ENCODE measurements around the gene HELZ2.

Gene HELZ2

DNA sequence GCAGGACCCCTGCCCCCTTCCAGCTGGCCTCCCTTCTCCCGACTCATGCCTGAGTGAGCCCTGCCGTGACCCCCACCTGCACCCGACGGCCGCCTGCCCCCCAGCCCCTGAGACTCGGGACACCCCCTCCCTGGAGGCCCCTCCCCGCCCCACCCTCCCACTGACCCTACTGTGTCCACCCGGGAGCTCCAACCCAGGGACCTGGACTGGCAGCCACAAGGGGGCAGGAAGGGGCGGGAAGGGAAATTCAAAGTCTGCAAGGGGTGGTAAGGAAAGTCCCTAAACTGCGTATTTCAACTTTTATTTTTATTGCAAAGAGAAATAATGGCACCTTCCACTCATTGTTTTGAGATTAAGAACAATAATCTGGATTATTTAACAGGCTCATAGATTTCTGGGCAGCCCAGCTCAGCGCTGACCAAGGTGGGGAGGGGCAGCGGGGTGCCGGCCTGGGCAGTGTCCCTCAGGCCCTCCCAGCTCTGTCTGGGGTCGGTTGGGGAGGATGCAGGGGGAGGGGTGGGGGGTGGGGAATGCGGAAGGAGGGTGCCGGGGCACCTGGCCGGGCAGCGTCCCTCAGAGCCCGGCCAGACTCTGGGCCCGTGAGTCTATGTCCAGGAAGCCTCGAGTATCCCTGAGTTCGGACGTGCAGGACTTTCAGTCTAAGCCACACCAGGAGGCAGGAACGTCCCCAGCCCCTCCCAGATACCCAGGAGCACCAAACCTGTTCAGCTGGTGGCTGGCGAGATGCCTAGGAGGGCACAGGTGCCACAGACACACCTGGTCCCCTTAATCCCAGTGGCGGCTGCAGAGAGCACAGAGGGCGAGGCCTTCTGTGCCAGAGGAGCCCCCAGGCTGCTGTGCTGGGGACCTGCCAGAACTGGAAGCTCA, 35.6 kb downstream of the HELZ2 start:
- DNase-seq (ENCODE audit: low spot score), result peak; percentile 73

- peak; percentile 99 for DNase-seq (ENCODE audit: low spot score)
Observed at GRCh38 chr20:63537525-63538203, 36.4 kb downstream of the HELZ2 start.

GRCh38 chr20:63536997-63537524, 37.0 kb downstream of the HELZ2 start, which contains the start of gene PTK6:
Gene PTK6 (minus strand): TSS chr20:63537376. CDS start chr20:63537314, 62 bp downstream.
- peak; percentile 87 for DNase-seq (ENCODE audit: low spot score)

DNA sequence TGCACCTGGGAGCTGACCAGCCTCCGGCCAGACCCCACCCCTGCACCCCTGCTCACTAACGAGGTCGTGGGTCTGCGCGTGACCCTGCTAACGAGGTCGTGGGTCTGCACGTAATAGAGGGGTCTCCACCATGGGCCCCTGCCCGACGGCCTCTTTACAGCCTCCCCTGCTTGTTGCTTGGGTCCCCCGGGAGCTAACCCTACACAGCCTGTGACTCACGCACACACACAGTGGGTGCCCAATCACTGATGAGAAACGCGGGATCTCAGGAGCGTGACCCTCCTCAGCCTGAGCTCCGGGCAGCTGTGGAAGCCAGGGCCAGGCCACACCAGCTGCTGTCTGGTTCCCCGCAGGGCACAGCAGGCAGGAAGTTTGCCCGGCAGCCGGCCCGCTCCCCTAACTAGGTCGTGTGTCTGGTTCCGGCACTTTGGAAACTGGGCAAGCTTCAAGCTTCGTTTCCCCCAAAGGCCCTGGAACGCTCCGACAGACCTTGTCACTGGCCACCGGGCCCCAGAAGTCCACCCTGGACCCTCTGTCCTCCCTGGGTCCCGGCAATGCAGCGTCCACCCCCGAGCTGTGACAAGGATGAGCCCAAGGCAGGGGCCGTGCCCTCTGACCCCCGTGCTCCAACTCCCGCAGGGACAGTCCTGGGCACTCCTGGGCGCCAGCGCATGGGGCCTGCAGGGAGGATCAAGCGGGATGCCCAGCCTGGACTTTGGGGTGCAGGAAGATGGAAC, 37.6 kb downstream of the HELZ2 start:
- DNase-seq (ENCODE audit: low spot score), result peak; percentile 87

DNA sequence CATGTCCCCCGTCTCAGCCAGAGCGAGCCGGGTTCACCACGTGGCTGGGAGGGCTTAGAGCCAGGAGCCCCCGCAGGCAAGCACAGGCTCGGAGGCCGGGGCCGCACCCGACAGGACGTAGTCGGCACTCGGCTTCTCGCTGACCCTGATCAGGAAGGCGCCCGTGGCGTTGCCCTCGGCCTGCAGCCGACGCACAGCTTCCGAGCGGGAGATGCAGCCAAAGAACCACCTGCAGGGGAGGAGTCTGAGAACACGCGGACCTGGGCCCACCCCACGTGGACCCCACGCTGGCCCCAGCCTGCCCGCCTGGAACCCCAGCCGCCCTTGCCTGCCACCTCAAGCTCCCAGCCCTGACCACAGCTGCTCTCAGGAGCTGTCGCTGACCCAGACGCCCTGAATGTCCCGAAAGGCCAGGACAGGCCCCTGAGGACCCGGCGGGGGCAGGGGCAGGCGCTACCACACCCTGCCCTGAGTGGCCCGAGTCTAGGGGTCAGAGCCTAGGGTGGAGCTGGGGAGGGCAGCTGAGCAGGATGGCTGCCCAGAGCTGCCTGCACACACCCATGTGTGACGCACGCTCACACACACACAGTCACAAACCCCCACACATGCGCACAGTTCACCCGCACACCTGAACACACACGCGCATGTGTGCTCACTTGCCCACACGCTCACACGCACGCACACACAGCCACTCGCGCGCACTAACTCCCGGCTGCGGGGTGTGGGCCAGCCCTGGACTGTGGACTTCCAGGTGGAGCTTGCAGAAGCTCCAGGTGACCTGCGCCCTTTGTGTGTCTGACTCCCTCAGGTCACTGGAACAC, 39.0 kb downstream of the HELZ2 start:
- no peak for DNase-seq (ENCODE audit: low spot score)

DNA sequence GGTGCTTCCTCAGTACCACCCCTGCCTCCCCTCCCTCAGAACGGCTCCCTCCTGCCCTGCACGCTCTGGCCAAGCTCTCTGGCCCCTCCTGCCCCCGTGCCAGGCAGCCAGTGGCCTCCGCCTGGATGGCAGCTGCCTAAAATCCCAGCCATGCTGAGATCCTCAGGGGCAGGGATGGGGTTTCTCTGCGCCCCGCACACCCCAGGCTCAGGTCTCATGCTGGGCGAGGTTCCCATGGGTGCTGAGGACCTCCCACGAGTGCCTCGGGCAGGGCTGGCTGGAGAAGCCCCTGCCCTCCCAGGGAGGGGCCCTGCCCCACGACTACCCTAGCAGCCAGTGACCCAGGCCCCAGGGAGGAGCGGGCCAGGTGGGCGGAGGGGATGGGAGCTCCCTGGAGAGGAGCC, 39.6 kb downstream of the HELZ2 start:
- no peak for DNase-seq (ENCODE audit: low spot score)

DNA sequence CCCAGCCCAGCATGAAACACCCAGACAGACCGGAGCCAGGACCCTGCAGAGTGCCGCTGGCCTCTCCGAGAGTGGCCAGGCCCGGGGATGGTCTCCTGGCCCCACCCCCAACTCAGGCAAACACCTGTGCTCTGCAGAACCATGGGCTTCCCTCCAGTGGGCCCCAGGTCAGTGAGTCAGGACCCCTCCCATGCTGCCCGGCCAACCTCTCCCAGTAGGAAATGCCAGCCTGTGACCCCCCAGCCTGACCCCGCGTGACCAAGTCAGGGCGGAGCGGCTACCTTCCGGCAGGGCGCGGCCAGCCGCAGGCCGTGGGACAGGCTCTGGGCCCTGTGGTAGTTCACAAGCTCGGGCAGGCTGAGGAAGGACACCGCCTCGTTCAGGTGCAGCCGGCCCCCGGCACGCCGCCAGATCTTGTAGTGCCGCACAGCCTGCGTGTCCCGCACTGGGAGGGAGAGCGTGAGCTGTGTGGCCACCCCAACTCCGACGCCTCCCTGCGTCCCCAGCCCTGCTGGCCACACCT, 40.1 kb downstream of the HELZ2 start:
- no peak for DNase-seq (ENCODE audit: low spot score)

- DNase-seq (ENCODE audit: low spot score), result no peak
Observed at GRCh38 chr20:63533388-63533787, 40.7 kb downstream of the HELZ2 start.

DNA sequence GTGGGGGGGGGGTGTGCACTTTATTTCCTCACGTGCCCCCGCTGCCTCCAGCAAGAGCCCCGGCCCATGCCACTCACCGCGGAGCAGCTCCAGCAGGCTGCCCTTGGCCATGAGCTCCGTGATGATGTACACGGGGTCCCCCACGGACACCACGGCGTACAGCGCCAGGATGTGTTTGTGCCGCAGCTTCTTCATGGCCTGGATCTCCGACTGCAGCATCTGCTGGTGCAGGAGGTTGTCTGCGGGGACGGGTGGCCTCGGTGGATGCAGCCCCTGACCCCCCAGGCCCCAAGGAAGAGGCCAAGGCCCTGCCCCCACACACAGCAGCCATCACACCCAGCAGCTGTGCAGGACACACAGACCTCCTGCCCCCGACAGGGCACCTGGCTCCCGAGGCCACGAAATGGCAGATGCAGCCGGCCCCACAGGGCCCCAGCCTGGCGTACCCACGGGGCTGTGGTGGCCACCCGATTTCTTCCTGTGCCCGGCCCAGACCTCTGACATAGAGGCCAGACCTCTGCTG, 41.5 kb downstream of the HELZ2 start:
- no peak for DNase-seq (ENCODE audit: low spot score)

DNA sequence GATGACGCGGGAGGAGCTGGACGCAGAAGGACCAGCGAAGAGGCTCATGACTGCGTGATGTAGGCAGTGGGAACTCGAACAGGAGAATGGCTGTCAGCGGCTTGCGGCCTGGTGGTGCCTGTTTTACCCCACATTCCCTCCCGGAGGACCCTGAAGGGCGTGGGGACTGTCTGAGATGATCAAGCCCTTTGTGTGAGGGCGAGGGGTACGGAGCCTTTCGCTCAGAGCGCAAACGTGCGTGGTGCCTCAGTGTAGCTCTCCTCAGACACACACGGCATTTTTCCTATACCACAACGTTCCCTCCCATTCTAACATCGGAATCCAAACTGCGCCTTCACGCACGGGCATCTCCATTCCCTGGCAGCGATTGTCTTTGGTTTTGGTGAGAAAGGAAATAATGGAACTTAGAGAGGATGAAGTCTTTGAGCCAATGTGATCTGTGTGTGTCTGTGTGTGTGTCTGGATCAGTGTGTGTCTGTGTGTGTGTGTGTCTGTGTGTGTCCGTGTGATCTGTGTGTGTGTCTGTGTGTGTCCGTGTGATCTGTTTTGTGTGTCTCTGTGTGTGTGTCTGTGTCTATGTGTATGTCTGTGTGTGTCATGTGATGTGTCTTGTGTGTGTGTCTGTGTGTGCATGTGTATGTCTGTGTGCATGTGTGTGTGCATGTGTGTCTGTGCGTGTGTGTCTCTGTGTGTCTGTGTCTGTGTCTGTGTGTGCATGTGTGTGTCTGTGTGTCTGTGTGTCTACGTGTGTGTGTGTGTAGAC, 42.2 kb downstream of the HELZ2 start:
- no peak for DNase-seq (ENCODE audit: low spot score)

DNA sequence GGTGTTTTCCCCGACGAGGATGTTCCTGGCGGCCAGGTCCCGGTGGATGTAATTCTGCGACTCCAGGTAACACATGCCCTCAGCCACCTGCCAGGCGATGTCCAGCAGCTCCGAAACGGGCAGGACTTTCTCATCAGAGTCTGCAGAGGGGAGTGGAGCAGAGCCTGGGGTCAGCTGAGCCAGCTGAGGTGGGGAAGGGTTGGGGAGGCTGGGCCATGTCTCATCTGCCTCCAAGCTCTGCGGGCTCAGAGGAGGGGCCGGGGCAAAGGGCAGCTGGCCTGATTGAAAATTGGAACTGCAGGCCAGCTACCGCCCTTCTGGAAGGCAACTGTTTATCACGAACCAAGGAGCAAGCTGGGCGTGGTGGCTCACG, 43.3 kb downstream of the HELZ2 start:
- no peak for DNase-seq (ENCODE audit: low spot score)

DNA sequence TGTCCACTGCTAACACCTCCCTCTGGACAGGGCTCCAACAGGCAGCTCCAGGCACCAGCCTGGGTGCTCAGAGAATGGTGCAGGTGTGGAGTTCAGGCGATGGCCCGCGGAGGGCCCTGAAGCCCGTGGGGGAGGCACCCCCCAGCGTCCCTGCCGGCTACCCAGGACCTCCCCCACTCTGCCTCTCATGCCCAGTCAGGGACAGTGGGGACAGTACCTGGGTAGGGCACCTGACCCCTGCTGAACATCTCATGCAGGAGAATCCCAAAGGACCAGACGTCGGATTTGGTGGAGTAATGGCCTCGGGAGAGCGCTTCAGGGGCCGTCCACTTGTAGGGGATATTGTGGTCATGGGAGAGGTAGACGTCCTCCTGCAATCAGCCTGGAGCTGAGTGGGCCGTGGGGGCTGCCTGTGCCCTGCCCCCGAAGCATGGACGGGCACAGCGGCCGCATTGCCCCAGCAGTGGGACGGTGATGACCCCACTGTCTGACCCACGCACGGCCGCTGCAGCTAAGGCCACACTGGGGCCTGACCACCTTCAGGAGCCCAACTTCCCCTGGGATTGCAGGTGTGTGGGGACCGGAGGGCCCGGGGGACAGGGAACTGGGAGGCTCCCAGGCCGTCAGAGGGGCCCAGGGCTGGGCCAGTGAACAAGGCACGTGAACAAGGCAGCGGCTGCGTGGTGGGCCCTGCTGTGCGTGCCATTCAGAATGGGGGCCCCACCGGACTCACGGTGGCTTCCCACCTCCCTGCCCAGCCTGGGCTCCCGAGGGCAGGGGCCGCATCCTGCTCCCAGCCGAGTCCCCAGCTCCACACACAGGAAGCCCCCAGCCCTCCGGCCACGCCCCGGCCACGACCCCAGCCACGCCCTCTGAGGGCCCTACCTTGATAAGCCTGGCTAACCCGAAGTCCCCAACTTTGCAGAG, 43.9 kb downstream of the HELZ2 start:
- no peak for DNase-seq (ENCODE audit: low spot score)

- DNase-seq (ENCODE audit: low spot score), result no peak
Observed at GRCh38 chr20:63529180-63529860, 44.7 kb downstream of the HELZ2 start.

GRCh38 chr20:63527184-63527583, 46.9 kb downstream of the HELZ2 start:
- no peak for DNase-seq (ENCODE audit: low spot score)

- no peak for DNase-seq (ENCODE audit: low spot score)
Observed at GRCh38 chr20:63525971-63526370, 48.1 kb downstream of the HELZ2 start.

GRCh38 chr20:63525185-63525584, 48.9 kb downstream of the HELZ2 start:
- DNase-seq (ENCODE audit: low spot score), result no peak

Data from RKO (cell line).